WTC11 (cell line): Measurements from ENCODE around the gene TMCC1. TPM values are rescaled to one million over a fixed set of nuclear protein-coding genes. Genes with fewer than 3 reads are reported as not detected.
"Not testable (repeated sequence)": the region's sequence is repeated elsewhere in the genome, so short reads cannot be mapped to it uniquely, and the experiment has no call there.

Source experiments
- ATAC-seq: fragments of 200-7000 bp; cut with Tn5 transposase; 2 replicates; pipeline ENCODE4 v1.10.0; 2021; ENCODE audit warnings: mild to moderate bottlenecking, moderate library complexity
- CTCF ChIA-PET: fragments of 300-600 bp; sonication (Branson Sonifier 250); formaldehyde crosslinking; loops from one replicate; lab custom pipeline; 2021; ENCODE audit warnings: antibody characterized with exemption; lab: Charles Lee
- POLR2A ChIA-PET: fragments of 350-600 bp; sonication (Branson Sonifier 250); formaldehyde crosslinking; loops from one replicate; lab custom pipeline; 2021; ENCODE audit warnings: antibody characterized with exemption; lab: Charles Lee
- DNase-seq: peaks from one replicate; pipeline ENCODE4 v3.0.0; 2021; ENCODE audit warnings: low spot score
- H3K27ac Mint-ChIP-seq: 2 replicates; pipeline ENCODE4 v1.8.0; 2021; ENCODE audit warnings: mixed read lengths
- H3K27me3 Mint-ChIP-seq: 2 replicates; pipeline ENCODE4 v1.8.0; 2021; ENCODE audit warnings: low read depth, mild to moderate bottlenecking, moderate library complexity, mixed read lengths
- H3K36me3 Mint-ChIP-seq: 2 replicates; pipeline ENCODE4 v1.8.0; 2021; ENCODE audit warnings: mixed read lengths
- H3K4me1 Mint-ChIP-seq: 2 replicates; pipeline ENCODE4 v1.8.0; 2022; ENCODE audit warnings: mixed read lengths
- H3K4me3 Mint-ChIP-seq: 2 replicates; pipeline ENCODE4 v1.8.0; 2021; ENCODE audit warnings: mild to moderate bottlenecking, moderate library complexity, mixed read lengths
- H3K9me3 Mint-ChIP-seq: 2 replicates; pipeline ENCODE4 v1.8.0; 2021; ENCODE audit warnings: mixed read lengths
- ATF2 ChIP-seq: sonication (generic); formaldehyde crosslinking; IDR thresholded peaks from 2 replicates; pipeline ENCODE4 v1.8.1; 2022; ENCODE audit warnings: low read depth, missing genetic modification reagents, borderline replicate concordance
- ATF3 ChIP-seq: sonication (generic); formaldehyde crosslinking; conservative IDR thresholded peaks from 2 replicates; pipeline ENCODE4 v1.8.1; 2022; ENCODE audit warnings: mild to moderate bottlenecking, missing genetic modification reagents
- FOXK1 ChIP-seq: sonication (generic); formaldehyde crosslinking; IDR thresholded peaks from 2 replicates; pipeline ENCODE4 v1.8.0; 2022; ENCODE audit warnings: mild to moderate bottlenecking, moderate library complexity, missing genetic modification reagents
- KAT7 ChIP-seq: sonication (generic); formaldehyde crosslinking; IDR thresholded peaks from 2 replicates; pipeline ENCODE4 v1.8.1; 2023; ENCODE audit warnings: missing genetic modification reagents, mild to moderate bottlenecking, borderline replicate concordance
- MAX ChIP-seq: sonication (generic); formaldehyde crosslinking; IDR thresholded peaks from 2 replicates; pipeline ENCODE4 v1.8.0; 2022; ENCODE audit warnings: mild to moderate bottlenecking, missing genetic modification reagents
- NR3C1 ChIP-seq: sonication (generic); formaldehyde crosslinking; conservative IDR thresholded peaks from 2 replicates; pipeline ENCODE4 v1.8.1; 2023; ENCODE audit warnings: low read depth, mild to moderate bottlenecking, missing genetic modification reagents
- ZMAT4 ChIP-seq: fragments of 250-450 bp; sonication (Bioruptor Pico); IDR thresholded peaks from 2 replicates; pipeline ENCODE4 v1.9.0; 2021; ENCODE audit warnings: mild to moderate bottlenecking
- ZNF317 ChIP-seq: sonication (generic); formaldehyde crosslinking; IDR thresholded peaks from 2 replicates; pipeline ENCODE4 v1.8.1; 2023; ENCODE audit warnings: low read depth, mild to moderate bottlenecking, moderate library complexity, missing genetic modification reagents, borderline replicate concordance
- total RNA-seq: library from RNA; stranded (reverse); gene quantifications from 3 replicates; pipeline ENCODE4 v1.2.3, GENCODE V29; 2021
- TF ChIP-seq, protein P1 (sequence below): sonication (generic); formaldehyde crosslinking; IDR thresholded peaks from 2 replicates; pipeline ENCODE4 v1.8.1; 2023; ENCODE audit warnings: mild to moderate bottlenecking, missing genetic modification reagents, borderline replicate concordance
- TF ChIP-seq, protein P2 (sequence below): fragments of 250-450 bp; sonication (Bioruptor Pico); IDR thresholded peaks from 2 replicates; pipeline ENCODE4 v1.9.0; 2021; ENCODE audit warnings: mild to moderate bottlenecking, borderline replicate concordance
- TF ChIP-seq, protein P3 (sequence below): sonication (generic); formaldehyde crosslinking; IDR thresholded peaks from 2 replicates; pipeline ENCODE4 v1.8.1; 2022; ENCODE audit warnings: mild to moderate bottlenecking, missing genetic modification reagents, moderate library complexity, borderline replicate concordance
- TF ChIP-seq, protein P4 (sequence below): sonication (generic); formaldehyde crosslinking; IDR thresholded peaks from 2 replicates; pipeline ENCODE4 v1.8.1; 2023; ENCODE audit warnings: mild to moderate bottlenecking, missing genetic modification reagents

Gene TMCC1
- total RNA-seq, 1 experiment from 2014 or later: 29.3 TPM

DNA sequence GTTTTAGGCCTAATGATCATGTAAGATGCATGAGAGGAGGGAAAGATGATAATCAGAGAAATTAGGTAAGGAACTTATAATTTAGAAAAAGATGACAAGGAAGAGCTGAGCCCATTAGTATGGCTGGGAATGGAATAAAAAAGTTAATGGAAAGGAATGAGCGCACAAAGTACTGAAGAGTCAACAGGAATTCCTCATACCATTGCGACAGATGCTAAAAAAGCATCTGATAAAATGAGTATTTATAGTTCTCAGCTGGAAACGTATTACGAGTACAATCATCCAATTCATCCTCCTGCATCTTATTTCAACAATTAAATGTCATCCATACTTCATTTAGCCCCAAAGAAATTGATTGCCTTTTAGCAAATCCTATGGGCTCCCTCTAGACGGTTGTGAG is 58.9 kb downstream of the TMCC1 start (continued):
- TF ChIP-seq, protein P1, sequence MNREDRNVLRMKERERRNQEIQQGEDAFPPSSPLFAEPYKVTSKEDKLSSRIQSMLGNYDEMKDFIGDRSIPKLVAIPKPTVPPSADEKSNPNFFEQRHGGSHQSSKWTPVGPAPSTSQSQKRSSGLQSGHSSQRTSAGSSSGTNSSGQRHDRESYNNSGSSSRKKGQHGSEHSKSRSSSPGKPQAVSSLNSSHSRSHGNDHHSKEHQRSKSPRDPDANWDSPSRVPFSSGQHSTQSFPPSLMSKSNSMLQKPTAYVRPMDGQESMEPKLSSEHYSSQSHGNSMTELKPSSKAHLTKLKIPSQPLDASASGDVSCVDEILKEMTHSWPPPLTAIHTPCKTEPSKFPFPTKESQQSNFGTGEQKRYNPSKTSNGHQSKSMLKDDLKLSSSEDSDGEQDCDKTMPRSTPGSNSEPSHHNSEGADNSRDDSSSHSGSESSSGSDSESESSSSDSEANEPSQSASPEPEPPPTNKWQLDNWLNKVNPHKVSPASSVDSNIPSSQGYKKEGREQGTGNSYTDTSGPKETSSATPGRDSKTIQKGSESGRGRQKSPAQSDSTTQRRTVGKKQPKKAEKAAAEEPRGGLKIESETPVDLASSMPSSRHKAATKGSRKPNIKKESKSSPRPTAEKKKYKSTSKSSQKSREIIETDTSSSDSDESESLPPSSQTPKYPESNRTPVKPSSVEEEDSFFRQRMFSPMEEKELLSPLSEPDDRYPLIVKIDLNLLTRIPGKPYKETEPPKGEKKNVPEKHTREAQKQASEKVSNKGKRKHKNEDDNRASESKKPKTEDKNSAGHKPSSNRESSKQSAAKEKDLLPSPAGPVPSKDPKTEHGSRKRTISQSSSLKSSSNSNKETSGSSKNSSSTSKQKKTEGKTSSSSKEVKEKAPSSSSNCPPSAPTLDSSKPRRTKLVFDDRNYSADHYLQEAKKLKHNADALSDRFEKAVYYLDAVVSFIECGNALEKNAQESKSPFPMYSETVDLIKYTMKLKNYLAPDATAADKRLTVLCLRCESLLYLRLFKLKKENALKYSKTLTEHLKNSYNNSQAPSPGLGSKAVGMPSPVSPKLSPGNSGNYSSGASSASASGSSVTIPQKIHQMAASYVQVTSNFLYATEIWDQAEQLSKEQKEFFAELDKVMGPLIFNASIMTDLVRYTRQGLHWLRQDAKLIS (CRISPR knock-in tag): no peak
- no peak for TF ChIP-seq FOXK1

DNA sequence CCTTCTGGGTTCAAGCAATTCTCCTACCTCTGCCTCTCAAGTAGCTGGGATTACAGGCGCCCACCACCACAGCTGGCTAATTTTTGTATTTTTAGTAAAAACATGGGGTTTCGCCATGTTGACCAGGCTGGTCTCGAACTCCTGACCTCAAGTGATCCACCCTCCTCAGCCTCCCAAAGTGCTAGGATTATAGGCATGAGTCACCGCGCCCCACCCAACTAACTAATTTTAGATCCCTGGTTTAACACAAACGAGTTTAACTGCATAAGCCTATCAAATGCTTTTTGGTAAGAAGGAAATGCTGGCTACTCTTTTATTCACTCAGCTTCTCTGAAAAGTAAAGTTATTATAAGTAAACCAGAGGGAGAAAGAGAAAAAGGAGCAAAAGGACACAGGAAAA is 61.6 kb downstream of the TMCC1 start:
- H3K27ac Mint-ChIP-seq, ATAC-seq, POLR2A ChIA-PET, H3K9me3 Mint-ChIP-seq, H3K27me3 Mint-ChIP-seq, DNase-seq, H3K36me3 Mint-ChIP-seq, H3K4me3 Mint-ChIP-seq: not testable (repeated sequence)
- peaks cover 19% of the 10 kb centered on the region for H3K4me1 Mint-ChIP-seq
- CTCF ChIA-PET: interaction anchor here (1.0 to 1.2 kb wide), 2 partner anchors 342 to 448 kb away, joined by 3 read pairs; no protein-coding TSS in a partner anchor

DNA sequence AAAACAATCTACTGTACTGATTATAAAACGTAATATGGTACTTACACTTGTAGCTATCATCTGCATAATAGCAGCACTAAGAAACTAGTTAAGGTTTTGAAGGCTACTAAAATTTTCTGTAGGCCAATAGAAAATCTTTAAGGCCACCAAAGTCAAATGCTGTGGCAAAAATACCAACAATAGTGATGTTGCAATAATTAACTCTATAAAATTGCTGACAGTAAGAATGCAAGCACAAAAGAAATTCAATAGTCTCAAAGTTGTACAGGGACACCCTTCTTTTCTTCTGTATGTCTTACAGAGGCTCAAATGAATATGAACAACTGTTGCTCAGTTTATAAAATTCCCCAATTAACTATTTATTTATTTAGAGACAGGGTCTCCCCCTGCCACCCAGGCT is 62.0 kb downstream of the TMCC1 start:
- DNase-seq: no peak
- ChIA-PET CTCF (interaction anchor here (1.0 to 1.2 kb wide), 2 partner anchors 341 to 448 kb away, joined by 3 read pairs; no protein-coding TSS in a partner anchor), POLR2A (no interaction called here)
- no peaks in the 10 kb centered on the region for H3K27me3 Mint-ChIP-seq
- H3K27ac Mint-ChIP-seq: no peak overlapping the region
- TF ChIP-seq, protein P2, sequence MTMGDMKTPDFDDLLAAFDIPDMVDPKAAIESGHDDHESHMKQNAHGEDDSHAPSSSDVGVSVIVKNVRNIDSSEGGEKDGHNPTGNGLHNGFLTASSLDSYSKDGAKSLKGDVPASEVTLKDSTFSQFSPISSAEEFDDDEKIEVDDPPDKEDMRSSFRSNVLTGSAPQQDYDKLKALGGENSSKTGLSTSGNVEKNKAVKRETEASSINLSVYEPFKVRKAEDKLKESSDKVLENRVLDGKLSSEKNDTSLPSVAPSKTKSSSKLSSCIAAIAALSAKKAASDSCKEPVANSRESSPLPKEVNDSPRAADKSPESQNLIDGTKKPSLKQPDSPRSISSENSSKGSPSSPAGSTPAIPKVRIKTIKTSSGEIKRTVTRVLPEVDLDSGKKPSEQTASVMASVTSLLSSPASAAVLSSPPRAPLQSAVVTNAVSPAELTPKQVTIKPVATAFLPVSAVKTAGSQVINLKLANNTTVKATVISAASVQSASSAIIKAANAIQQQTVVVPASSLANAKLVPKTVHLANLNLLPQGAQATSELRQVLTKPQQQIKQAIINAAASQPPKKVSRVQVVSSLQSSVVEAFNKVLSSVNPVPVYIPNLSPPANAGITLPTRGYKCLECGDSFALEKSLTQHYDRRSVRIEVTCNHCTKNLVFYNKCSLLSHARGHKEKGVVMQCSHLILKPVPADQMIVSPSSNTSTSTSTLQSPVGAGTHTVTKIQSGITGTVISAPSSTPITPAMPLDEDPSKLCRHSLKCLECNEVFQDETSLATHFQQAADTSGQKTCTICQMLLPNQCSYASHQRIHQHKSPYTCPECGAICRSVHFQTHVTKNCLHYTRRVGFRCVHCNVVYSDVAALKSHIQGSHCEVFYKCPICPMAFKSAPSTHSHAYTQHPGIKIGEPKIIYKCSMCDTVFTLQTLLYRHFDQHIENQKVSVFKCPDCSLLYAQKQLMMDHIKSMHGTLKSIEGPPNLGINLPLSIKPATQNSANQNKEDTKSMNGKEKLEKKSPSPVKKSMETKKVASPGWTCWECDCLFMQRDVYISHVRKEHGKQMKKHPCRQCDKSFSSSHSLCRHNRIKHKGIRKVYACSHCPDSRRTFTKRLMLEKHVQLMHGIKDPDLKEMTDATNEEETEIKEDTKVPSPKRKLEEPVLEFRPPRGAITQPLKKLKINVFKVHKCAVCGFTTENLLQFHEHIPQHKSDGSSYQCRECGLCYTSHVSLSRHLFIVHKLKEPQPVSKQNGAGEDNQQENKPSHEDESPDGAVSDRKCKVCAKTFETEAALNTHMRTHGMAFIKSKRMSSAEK: no peak
- no peak for TF ChIP-seq ZMAT4
- TF ChIP-seq KAT7 (CRISPR knock-in tag): no peak
- TF ChIP-seq ATF3 (CRISPR knock-in tag): no peak
- TF ChIP-seq ZNF317 (CRISPR knock-in tag): no peak
- TF ChIP-seq, protein P3, sequence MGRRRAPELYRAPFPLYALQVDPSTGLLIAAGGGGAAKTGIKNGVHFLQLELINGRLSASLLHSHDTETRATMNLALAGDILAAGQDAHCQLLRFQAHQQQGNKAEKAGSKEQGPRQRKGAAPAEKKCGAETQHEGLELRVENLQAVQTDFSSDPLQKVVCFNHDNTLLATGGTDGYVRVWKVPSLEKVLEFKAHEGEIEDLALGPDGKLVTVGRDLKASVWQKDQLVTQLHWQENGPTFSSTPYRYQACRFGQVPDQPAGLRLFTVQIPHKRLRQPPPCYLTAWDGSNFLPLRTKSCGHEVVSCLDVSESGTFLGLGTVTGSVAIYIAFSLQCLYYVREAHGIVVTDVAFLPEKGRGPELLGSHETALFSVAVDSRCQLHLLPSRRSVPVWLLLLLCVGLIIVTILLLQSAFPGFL (CRISPR knock-in tag): no peak
- TF ChIP-seq MAX: no peak
- TF ChIP-seq NR3C1 (CRISPR knock-in tag): no peak
- TF ChIP-seq ATF2: no peak
- TF ChIP-seq, protein P4, sequence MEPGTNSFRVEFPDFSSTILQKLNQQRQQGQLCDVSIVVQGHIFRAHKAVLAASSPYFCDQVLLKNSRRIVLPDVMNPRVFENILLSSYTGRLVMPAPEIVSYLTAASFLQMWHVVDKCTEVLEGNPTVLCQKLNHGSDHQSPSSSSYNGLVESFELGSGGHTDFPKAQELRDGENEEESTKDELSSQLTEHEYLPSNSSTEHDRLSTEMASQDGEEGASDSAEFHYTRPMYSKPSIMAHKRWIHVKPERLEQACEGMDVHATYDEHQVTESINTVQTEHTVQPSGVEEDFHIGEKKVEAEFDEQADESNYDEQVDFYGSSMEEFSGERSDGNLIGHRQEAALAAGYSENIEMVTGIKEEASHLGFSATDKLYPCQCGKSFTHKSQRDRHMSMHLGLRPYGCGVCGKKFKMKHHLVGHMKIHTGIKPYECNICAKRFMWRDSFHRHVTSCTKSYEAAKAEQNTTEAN: no peak
- H3K4me1 Mint-ChIP-seq: peaks cover 15% of the 10 kb centered on the region
- no peak for ATAC-seq
- no peak overlapping the region for H3K4me3 Mint-ChIP-seq
- no peaks in the 10 kb centered on the region for H3K9me3 Mint-ChIP-seq
- no peaks in the 10 kb centered on the region for H3K36me3 Mint-ChIP-seq
